A549 (cell line): ENCODE measurements around the gene ZNF827. TPM values are rescaled to one million over a fixed set of nuclear protein-coding genes. Genes with fewer than 3 reads are reported as not detected.

Experiments
- ATAC-seq, 2 experiments: fragments of 200-7000 bp in 1 of 2; fragments of >200 bp in 1 of 2; cut with Nextera tagmentation in 1 of 2; cut with Tn5 transposase in 1 of 2; 3 replicates each; pipeline versions ENCODE4 v1.8.0 to v1.9.1; 2018 to 2020; ENCODE audit warnings: mild to moderate bottlenecking in 1 of 2, moderate library complexity in 1 of 2
- CTCF ChIA-PET: fragments of 300-600 bp; sonication (Branson Sonifier 250); formaldehyde crosslinking; extraction: SDS; loops from one replicate; lab custom pipeline; 2021; ENCODE audit warnings: antibody characterized with exemption, inconsistent platforms; lab: Yijun Ruan, JAX
- POLR2A ChIA-PET: fragments of 350-600 bp; formaldehyde crosslinking; extraction: SDS; loops from one replicate; lab custom pipeline; 2021; ENCODE audit warnings: antibody characterized with exemption, inconsistent platforms; lab: Yijun Ruan, JAX
- DNase-seq, 2 experiments: peaks; one replicate each; pipeline versions ENCODE4 v3.0.0 to v3.0.0-alpha.2; 2011 to 2016; ENCODE audit warnings: low read depth in 1 of 2, low spot score in 1 of 2
- FAIRE-seq: peaks from 2 replicates; lab custom pipeline; 2011; peaks lifted over from hg19 to GRCh38; lab: Jason Lieb, UNC
- H3K27ac ChIP-seq, 2 experiments: fragments of >200 bp; sonication (Bioruptor Twin); formaldehyde crosslinking; 3 replicates each; pipeline ENCODE4 v1.5.1; 2016 to 2017
- H3K4me1 ChIP-seq: fragments of >200 bp; sonication (Bioruptor Twin); formaldehyde crosslinking; 3 replicates; pipeline ENCODE4 v1.6.1; 2016
- H3K4me2 ChIP-seq: fragments of >200 bp; sonication (Bioruptor Twin); formaldehyde crosslinking; 3 replicates; pipeline ENCODE4 v1.6.1; 2016
- H3K4me3 ChIP-seq: fragments of >200 bp; sonication (Bioruptor Twin); formaldehyde crosslinking; 3 replicates; pipeline ENCODE4 v1.5.1; 2016
- H3K9me3 ChIP-seq: fragments of >200 bp; sonication (Bioruptor Twin); formaldehyde crosslinking; 3 replicates; pipeline ENCODE4 v1.6.1; 2016
- ATOH8 ChIP-seq: fragments of 250-450 bp; sonication (Bioruptor Pico); IDR thresholded peaks from 2 replicates; pipeline ENCODE4 v1.5.0; 2020; ENCODE audit warnings: low read depth, mild to moderate bottlenecking, moderate library complexity
- BHLHE40 ChIP-seq: IDR thresholded peaks from 2 replicates; pipeline ENCODE4 v1.6.1; 2012; ENCODE audit warnings: low read depth, low read length, inconsistent platforms
- CBX8 ChIP-seq: fragments of 200-600 bp; sonication (generic); IDR thresholded peaks from 2 replicates; pipeline ENCODE4 v1.6.1; 2016
- CHD2 ChIP-seq: fragments of 150-350 bp; IDR thresholded peaks from 2 replicates; pipeline ENCODE4 v1.6.1; 2014; ENCODE audit warnings: low read length; ENCODE audit not compliant: partially characterized antibody
- EHF ChIP-seq: fragments of 250-450 bp; sonication (Bioruptor Pico); IDR thresholded peaks from 2 replicates; pipeline ENCODE4 v1.5.0; 2020; ENCODE audit warnings: mild to moderate bottlenecking
- EHMT2 ChIP-seq: fragments of 200-600 bp; sonication (generic); IDR thresholded peaks from 2 replicates; pipeline ENCODE4 v1.6.1; 2016; ENCODE audit warnings: antibody characterized with exemption, low read depth, mild to moderate bottlenecking, moderate library complexity
- ELK1 ChIP-seq: fragments of 150-350 bp; IDR thresholded peaks from 2 replicates; pipeline ENCODE4 v1.6.1; 2014; ENCODE audit warnings: low read depth, mild to moderate bottlenecking, low read length
- FOSB ChIP-seq: fragments of 250-450 bp; sonication (Bioruptor Pico); IDR thresholded peaks from 2 replicates; pipeline ENCODE4 v1.5.0; 2020; ENCODE audit warnings: mild to moderate bottlenecking, moderate library complexity
- FOXS1 ChIP-seq: fragments of 250-450 bp; sonication (Bioruptor Pico); IDR thresholded peaks from 2 replicates; pipeline ENCODE4 v1.5.0; 2020; ENCODE audit warnings: mild to moderate bottlenecking, moderate library complexity
- GATA3 ChIP-seq: IDR thresholded peaks from 2 replicates; pipeline ENCODE4 v1.6.1; 2012; ENCODE audit warnings: borderline replicate concordance
- HMGXB4 ChIP-seq: fragments of 250-450 bp; sonication (Bioruptor Pico); IDR thresholded peaks from 2 replicates; pipeline ENCODE4 v1.5.0; 2021; ENCODE audit warnings: mild to moderate bottlenecking, moderate library complexity, borderline replicate concordance
- HOXA7 ChIP-seq: fragments of 250-450 bp; sonication (Bioruptor Pico); IDR thresholded peaks from 2 replicates; pipeline ENCODE4 v1.5.0; 2020; ENCODE audit warnings: mild to moderate bottlenecking, moderate library complexity
- JUN ChIP-seq, 2 experiments: fragments of >200 bp; sonication (Bioruptor Twin); formaldehyde crosslinking; IDR thresholded peaks; 2 replicates in 1 of 2; 3 replicates in 1 of 2; pipeline ENCODE4 v1.6.1; 2016 to 2017
- JUNB ChIP-seq: fragments of >200 bp; sonication (Bioruptor Twin); formaldehyde crosslinking; IDR thresholded peaks from 2 replicates; pipeline ENCODE4 v1.6.1; 2016
- NR3C1 ChIP-seq: fragments of >200 bp; sonication (Bioruptor Twin); formaldehyde crosslinking; IDR thresholded peaks from 3 replicates; pipeline ENCODE4 v1.6.1; 2017
- PHF8 ChIP-seq: fragments of 200-600 bp; sonication (generic); IDR thresholded peaks from 2 replicates; pipeline ENCODE4 v1.6.1; 2016; ENCODE audit warnings: low read depth, mild to moderate bottlenecking, antibody characterized with exemption, moderate library complexity, borderline replicate concordance
- POLR2AphosphoS2 ChIP-seq: conservative IDR thresholded peaks from 2 replicates; pipeline ENCODE4 v1.6.1; 2012; ENCODE audit warnings: low read length, improper control_type of control experiment, inconsistent platforms
- RCOR1 ChIP-seq: fragments of 150-350 bp; IDR thresholded peaks from 2 replicates; pipeline ENCODE4 v1.6.1; 2014; ENCODE audit warnings: antibody characterized with exemption, low read length, low read depth
- SREBF2 ChIP-seq: fragments of 450-650 bp; IDR thresholded peaks from 2 replicates; pipeline ENCODE4 v1.6.1; 2014; ENCODE audit warnings: mild to moderate bottlenecking, moderate library complexity
- TFCP2L1 ChIP-seq: fragments of 250-450 bp; sonication (Bioruptor Pico); IDR thresholded peaks from 2 replicates; pipeline ENCODE4 v1.5.0; 2021; ENCODE audit warnings: mild to moderate bottlenecking
- USF2 ChIP-seq: fragments of 450-650 bp; IDR thresholded peaks from 2 replicates; pipeline ENCODE4 v1.6.1; 2014; ENCODE audit warnings: antibody characterized with exemption
- ZNF302 ChIP-seq: fragments of 250-450 bp; sonication (Bioruptor Pico); IDR thresholded peaks from 2 replicates; pipeline ENCODE4 v1.9.0; 2021; ENCODE audit warnings: inconsistent platforms, mild to moderate bottlenecking, moderate library complexity
- WGBS: methylation state at CpG from one replicate; pipeline ENCODE4 v1.1.6; 2017; ENCODE audit errors: missing lambda C conversion rate; 5-methylcytosine and 5-hydroxymethylcytosine counted together
- polyA plus RNA-seq, 4 experiments: library from polyadenylated mRNA; depleted of rRNA in 3 of 4; stranded (reverse); fragments of >200 nt; fragmentation: RNase III in 1 of 4; extraction: RNeasy Plus Mini Kit Qiagen cat#74134 plus additional on column Dnase treatment in 1 of 4; gene quantifications; 2 replicates in 3 of 4; 3 replicates in 1 of 4; pipeline ENCODE4 v1.2.3, GENCODE V29; 2011 to 2017

The ZNF827 gene
- polyA plus RNA-seq, 2 of the 4 experiments (the other 2 are of a cell fraction) = 3.8 to 4.2 TPM

- H3K4me1 ChIP-seq = no peaks in the 10 kb centered on the region
- H3K4me2 ChIP-seq = no peak overlapping the region
- TF ChIP-seq FOXS1 (CRISPR knock-in tag) (no peak), JUNB (no peak), JUN (IDR thresholded peaks at IDR 0.05) (no peak), PHF8 (no peak), CBX8 (no peak), RCOR1 (no peak), SREBF2 (no peak), FOSB (CRISPR knock-in tag) (no peak), ATOH8 (CRISPR knock-in tag) (no peak), NR3C1 (no peak), EHF (CRISPR knock-in tag) (no peak), BHLHE40 (no peak)
- ATAC-seq (no peak), FAIRE-seq (no peak), DNase-seq (no peak)
- no peak overlapping the region for H3K4me3 ChIP-seq
- H3K27ac ChIP-seq = no peak overlapping the region
- CTCF ChIA-PET = interaction anchor here (1.2 kb wide), 1 partner anchor 709 kb away, joined by 3 read pairs; no protein-coding TSS in a partner anchor
- H3K9me3 ChIP-seq = no peaks in the 10 kb centered on the region
- 77% methylated on average over 3 of the region's 3 CpGs for WGBS
- POLR2A ChIA-PET = no interaction called here
Measured at GRCh38 chr4:145830699-145831098, 107.9 kb downstream of the ZNF827 start.

- CTCF ChIA-PET = interaction anchor here (0.6 to 1.2 kb wide), 2 partner anchors 220 to 708 kb away, joined by 3 to 4 read pairs; no protein-coding TSS in a partner anchor
- Histone ChIP-seq H3K4me3 (no peak overlapping the region), H3K9me3 (no peaks in the 10 kb centered on the region), H3K4me1 (no peaks in the 10 kb centered on the region), H3K4me2 (no peak overlapping the region), H3K27ac (no peak overlapping the region)
- POLR2A ChIA-PET = no interaction called here
- whole genome bisulfite sequencing = 88% methylated on average over 5 of the region's 5 CpGs
- ATAC-seq = no peak
- TF ChIP-seq TFCP2L1 (CRISPR knock-in tag) = no peak
- no peak for TF ChIP-seq ELK1
- no peak for TF ChIP-seq HMGXB4 (CRISPR knock-in tag)
- no peak for TF ChIP-seq POLR2AphosphoS2
- no peak for TF ChIP-seq HOXA7 (CRISPR knock-in tag)
- no peak for TF ChIP-seq EHMT2
- no peak for TF ChIP-seq USF2
- TF ChIP-seq ZNF302 = no peak
- TF ChIP-seq GATA3 = no peak
- no peak for TF ChIP-seq SREBF2
- no peak for TF ChIP-seq EHF (CRISPR knock-in tag)
- no peak for TF ChIP-seq CHD2
- no peak for FAIRE-seq
- DNase-seq = no peak
Measured at GRCh38 chr4:145829629-145830395, 108.8 kb downstream of the ZNF827 start.
